Measurements from ENCODE around the gene RHBDL1.

RHBDL1 gene

DNA sequence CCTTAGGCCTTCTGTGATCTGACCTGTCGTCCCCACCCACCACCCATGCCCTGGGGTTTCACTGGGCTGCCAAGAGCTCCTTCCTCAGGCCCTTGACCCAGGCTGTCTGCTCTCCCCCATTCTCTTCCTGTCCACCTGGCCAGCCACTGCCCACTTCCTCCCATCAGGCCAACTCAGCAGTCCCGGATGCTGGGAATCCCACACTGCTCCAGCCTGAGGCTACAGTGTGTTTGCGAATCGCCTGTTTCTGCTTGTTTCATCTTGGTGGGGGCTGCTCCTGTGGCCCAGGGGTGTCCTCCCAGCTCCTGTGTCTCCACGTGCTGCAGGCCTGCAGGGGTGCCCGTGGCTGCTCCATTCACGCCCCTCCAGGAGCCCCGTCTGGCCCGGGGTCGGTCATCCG, 38.6 kb downstream of the RHBDL1 start:
- DNase-seq (ENCODE audit: low read depth), result no peak
- no peak overlapping the region for H3K4me3 ChIP-seq (ENCODE audit: low read depth, low read length)

DNA sequence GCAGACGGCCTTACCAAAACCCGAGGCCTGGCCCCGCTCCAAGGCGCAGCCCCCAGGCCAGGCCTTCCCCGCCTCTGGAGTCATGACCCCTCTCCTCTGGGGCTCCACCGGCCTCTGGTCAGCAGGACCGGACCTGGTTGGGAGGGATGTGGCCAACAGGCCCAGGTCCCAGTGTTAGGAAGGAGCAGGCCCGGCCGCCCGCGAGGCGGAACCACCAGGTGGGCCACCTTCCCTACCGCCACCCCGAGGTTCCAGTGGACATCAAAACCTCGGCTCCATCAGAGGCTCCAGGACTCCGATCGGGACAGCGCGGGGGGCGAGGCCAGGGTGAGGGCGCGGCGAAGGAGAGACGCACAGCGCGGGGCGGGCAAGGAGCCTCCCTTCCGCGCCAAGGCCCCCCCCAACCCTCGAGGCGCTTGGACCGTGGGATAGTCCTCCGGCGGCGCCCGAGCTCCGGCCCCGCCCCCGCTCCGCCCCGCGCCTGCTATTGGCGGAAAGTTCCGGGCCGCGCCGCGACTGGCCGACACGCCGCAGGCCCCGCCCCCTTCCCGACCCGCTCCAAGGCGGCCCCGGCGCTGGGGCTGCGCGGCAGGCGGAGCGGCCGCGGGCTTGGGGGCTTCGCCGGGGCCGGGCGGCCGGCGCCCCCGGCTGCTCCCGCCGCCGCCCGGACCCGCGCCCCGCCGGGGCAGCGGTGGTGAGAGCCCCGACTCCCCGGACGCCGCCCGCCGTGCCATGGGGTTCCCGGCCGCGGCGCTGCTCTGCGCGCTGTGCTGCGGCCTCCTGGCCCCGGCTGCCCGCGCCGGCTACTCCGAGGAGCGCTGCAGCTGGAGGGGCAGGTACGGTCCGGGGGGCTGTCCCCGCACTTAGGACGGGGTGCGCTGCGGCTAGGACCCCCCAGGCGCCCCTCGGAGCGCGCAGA, 39.3 kb downstream of the RHBDL1 start, which contains the start of gene METRN:
Gene METRN, plus strand, starts transcription at position 561 of the 919 bp plus-strand sequence. Its CDS starts 172 bp downstream, at position 733.
- H3K4me3 ChIP-seq (ENCODE audit: low read depth, low read length), result peak within 1 kb of the TSS; percentile 63
- DNase-seq (ENCODE audit: low read depth), result peak; percentile 53

- no peak for DNase-seq (ENCODE audit: low read depth)
- H3K4me3 ChIP-seq (ENCODE audit: low read depth, low read length), result peak overlapping the region; percentile 63
Measured at GRCh38 chr16:715477-716199, 40.2 kb downstream of the RHBDL1 start.

GRCh38 chr16:716200-716568, 40.7 kb downstream of the RHBDL1 start:
- no peak for DNase-seq (ENCODE audit: low read depth)
- peak overlapping the region; percentile 63 for H3K4me3 ChIP-seq (ENCODE audit: low read depth, low read length)

GRCh38 chr16:716768-717325, 41.4 kb downstream of the RHBDL1 start:
- no peak for DNase-seq (ENCODE audit: low read depth)
- H3K4me3 ChIP-seq (ENCODE audit: low read depth, low read length), result no peak overlapping the region

DNA sequence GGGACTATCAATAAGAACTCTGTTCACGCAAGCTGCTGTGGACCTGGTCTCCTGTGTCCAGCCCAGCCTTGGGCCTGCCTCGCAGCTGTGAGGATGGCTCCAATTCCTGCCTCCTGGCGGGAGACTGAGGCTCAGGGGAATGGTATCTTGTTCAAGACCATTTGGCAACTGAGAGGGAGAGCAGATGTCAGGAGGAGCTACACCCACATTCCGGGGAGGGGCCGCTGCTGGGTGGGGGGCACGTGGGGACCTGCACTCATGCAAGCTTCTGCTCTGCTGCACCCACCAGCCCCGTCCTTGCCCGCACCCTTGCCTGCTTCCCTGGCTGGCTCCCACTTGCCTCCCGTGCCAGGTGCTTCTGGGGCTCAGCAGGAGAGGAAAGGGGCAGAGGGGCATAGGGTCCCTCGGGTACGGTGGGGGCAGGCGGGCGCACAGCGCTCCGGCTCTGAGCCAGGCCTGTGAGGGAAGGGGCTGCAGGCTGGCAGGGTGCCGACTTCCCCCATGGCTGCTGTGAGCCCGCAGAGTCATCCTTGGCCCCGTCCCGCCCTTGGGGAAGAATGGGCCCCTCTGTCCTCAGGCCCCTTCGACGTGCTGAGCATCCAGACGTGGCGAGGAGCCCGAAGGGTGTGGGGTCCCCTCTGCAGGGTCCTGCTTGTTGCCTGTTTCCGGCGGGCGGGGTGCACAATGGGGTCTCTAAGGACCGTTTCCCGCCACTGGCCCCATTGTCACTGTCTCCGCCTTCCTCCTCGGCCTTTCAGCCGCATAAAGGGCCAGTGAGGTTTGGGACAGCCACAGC, 42.2 kb downstream of the RHBDL1 start:
- no peak for DNase-seq (ENCODE audit: low read depth)
- no peak overlapping the region for H3K4me3 ChIP-seq (ENCODE audit: low read depth, low read length)

DNA sequence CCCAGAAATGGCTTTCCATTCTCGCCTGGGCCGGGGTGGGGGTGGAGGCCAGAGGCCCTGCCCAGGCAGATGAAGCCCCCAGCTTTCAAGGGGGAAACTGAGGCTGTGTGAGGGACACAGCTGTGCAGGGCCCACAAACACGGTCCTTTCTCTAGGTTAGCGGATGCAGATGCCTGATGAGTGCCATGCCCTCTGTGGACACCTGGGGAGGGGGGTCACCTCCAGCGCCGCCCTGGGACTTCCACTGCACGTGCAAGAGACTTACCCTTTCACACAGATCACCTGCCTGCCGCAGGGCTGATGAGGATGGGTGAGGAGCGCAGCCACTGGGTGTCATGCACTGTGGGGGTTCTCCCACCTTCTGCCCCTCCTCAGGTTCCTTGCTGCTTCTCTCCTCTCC, 42.9 kb downstream of the RHBDL1 start:
- no peak overlapping the region for H3K4me3 ChIP-seq (ENCODE audit: low read depth, low read length)

GRCh38 chr16:718922-719321, 43.5 kb downstream of the RHBDL1 start:
- DNase-seq (ENCODE audit: low read depth), result no peak
- H3K4me3 ChIP-seq (ENCODE audit: low read depth, low read length), result no peak overlapping the region

More for the DNA sequence above, 42.9 kb downstream of the RHBDL1 start:
- no peak for DNase-seq (ENCODE audit: low read depth)

DNA sequence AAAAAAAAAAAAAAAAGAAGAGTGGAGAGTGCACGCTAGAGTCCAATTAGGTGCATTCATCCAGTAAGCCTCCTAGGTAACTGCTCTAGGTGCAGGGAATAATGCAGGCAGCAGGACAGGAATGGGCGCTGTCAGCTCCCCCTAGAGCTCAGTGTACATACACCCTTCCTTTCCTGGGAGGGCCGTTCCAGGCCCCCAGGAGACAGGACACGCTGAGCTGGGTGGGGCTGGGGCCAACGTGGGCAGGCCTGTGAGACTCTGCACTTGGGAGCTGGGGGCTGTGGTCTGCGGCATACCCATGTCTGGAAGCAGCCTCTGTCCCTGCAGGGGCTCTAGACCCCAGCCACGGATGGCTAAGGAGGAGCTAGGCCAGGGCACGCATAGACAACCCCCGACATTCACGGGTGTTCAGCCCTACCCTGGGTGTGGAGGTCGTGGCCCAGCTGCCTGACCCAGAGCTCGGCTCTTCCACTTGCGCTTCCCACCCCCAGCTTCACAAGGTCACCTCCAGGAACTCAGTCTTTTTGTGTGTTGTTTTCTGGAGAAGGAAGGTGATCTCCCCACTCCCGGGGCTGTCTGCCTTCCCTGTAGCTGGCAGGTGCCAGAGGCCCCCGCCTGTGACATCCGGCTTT, 44.5 kb downstream of the RHBDL1 start:
- peak overlapping the region; percentile 78 for H3K4me3 ChIP-seq (ENCODE audit: low read depth, low read length)
- DNase-seq (ENCODE audit: low read depth), result no peak

DNA sequence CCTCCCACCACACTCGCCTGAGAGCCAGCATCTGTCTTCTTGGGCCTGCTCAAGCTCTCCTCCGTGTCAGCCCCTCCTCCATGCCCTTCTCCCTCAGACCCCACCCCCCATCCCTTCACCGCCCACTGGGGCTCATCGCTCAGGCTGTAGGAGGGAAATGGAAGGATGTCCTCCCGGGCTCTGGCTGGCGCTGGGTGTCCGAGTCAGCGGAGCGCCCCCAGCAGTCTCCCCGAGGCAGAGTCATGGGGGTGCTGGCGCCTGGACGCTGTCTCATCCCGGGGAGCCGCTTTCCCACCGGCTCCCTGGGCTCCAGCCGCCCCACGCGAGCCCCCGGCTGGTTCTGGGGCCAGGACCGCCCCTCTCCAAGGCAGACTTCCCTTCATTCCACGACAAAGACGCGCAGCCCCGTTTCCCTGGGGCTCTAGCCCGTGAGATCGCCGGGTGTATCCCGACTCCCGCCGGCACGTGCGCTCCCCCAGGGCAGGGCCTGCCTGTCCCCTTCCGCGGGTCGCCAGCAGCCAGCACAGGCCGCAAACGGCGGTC, 45.0 kb downstream of the RHBDL1 start:
- DNase-seq (ENCODE audit: low read depth), result peak; percentile 46
- H3K4me3 ChIP-seq (ENCODE audit: low read depth, low read length), result peak overlapping the region; percentile 78

GRCh38 chr16:720990-721764, 45.7 kb downstream of the RHBDL1 start, which contains the start of gene ANTKMT:
TSS of gene ANTKMT (plus strand) at chr16:721146. CDS start at chr16:721275, 129 bp downstream.
- DNase-seq (ENCODE audit: low read depth), result no peak
- peak within 1 kb of the TSS; percentile 78 for H3K4me3 ChIP-seq (ENCODE audit: low read depth, low read length)

DNA sequence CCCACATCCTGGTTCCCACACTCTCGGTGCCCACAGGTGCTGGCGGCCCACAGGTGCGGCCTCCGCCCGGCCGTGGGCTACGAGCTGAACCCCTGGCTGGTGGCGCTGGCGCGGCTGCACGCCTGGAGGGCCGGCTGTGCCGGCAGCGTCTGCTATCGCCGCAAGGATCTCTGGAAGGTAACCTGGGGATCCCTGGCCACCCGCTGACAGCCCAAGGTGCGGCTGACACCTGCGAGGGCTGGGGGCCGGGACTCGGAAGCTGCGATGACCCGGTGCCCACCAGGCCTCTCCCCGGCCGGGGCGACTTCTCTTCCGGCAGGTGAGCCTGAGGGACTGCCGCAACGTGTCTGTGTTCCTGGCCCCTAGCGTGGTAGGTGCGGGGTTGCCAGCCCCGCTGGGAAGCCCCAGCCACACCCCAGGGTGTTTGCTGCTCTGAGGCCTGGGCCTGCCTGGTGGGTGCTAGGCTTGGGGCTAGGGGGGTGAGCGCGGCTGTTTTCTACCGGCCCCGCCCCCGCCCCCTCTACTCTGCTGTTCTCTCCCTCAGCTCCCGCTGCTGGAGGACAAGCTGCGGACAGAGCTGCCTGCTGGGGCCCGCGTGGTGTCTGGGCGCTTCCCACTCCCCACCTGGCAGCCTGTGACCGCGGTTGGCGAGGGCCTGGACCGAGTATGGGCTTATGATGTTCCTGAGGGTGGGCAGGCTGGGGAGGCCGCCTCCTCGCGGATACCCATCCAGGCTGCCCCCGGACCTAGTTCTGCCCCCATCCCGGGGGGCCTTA, 46.5 kb downstream of the RHBDL1 start:
- H3K4me3 ChIP-seq (ENCODE audit: low read depth, low read length), result peak overlapping the region; percentile 78
- DNase-seq (ENCODE audit: low read depth), result no peak

GRCh38 chr16:722835-723633, 47.6 kb downstream of the RHBDL1 start:
- H3K4me3 ChIP-seq (ENCODE audit: low read depth, low read length), result no peak overlapping the region
- no peak for DNase-seq (ENCODE audit: low read depth)

DNA sequence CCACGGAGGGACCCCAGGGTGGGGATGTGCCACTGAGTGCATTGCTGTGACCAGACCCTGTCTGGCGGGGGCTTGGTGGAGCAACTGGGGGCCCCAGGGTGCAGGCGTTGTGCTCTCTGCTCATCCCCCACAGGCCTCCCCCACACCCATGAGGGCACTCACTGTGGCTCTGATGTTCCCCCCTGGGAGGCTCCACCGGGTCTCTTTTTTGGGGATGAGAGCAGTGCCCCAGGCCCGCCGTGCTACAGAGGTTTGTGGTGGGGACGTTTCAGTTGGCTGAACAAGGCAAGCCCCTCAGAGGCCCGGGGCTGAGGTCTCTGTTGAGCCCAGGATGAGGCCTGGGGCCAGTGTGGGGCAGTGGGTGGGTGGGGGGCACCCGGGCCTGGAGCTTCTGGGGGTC, 48.2 kb downstream of the RHBDL1 start:
- no peak overlapping the region for H3K4me3 ChIP-seq (ENCODE audit: low read depth, low read length)
- no peak for DNase-seq (ENCODE audit: low read depth)

DNA sequence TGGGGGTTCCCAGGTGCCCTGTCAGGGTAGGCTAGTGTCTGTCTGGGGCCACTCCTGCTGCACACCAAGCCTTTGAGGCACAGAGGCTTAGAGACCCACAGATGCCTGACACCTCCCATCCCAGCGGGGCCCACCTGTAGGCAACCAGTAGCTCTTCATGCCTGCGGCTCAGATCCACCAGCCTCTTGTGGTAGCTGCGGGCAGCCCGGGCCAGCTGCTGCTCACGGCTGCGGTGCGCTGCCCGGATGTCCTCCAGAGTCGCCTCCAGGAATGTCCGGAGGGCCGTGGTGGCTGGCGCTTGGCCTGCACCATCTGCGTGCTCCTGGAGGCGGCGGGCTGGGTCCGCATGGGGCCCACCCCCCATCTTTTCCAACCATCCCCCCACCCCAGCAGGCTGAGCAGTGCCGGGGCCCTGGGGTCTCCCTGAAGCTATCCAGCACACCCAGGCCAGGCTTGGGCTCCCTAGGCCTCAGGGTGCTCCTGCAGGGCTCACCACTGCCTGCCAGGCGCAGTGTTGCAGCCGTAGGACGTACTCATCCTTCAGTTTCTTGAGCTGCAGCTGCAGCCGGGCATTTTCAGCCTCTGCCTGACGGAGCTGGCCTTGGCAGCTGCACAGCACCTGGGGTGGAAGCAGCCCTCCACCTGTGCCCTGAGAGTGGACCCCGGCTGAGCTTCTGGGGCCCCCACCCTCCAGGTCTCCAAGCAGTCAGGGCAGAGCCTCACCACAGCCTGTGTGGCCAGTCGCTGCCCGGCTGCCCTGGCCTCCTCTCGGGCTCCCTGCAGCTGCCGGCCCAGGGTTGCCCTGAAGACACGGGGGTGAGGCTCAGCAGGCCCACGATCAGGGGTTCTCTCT, 48.9 kb downstream of the RHBDL1 start:
- no peak for DNase-seq (ENCODE audit: low read depth)
- H3K4me3 ChIP-seq (ENCODE audit: low read depth, low read length), result no peak overlapping the region

DNA sequence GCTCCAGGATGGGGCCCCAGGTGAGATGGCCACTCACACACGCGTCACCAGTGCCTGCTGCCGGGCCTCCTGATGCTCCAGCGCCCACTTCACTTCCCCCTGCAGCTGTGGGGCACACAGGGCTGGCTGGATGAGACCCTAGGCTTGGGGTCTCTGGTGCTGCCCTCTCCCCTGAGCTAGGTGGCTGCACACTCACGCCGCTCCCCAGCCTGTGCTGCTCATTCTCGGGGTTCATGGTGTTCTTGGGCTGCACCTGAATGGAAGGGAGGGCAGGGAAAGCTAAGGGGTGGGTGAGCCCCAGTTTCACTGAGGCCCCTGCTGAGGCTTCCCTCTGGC, 49.5 kb downstream of the RHBDL1 start:
- no peak for DNase-seq (ENCODE audit: low read depth)
- no peak overlapping the region for H3K4me3 ChIP-seq (ENCODE audit: low read depth, low read length)

Measured in skeletal muscle cell (primary cell).